Thoracic aorta endothelial cell (primary cell): ENCODE results near the gene TEKT5. TPM values are rescaled to one million over a fixed set of nuclear protein-coding genes. Genes with fewer than 3 reads are reported as not detected.

Experiments used
- small RNA-seq: library from RNA; depleted of rRNA; stranded (forward); fragments of <200 nt; gene quantifications from one replicate; pipeline ENCODE3, GENCODE V24; 2012
- total RNA-seq: library from RNA; depleted of rRNA; stranded (reverse); fragments of >200 nt; gene quantifications from 2 replicates; pipeline ENCODE4 v1.2.3, GENCODE V29; 2012

The TEKT5 gene
- not detected in 2 replicates for total RNA-seq

GRCh38 chr16:10694830-10695229 lies at the start of gene TEKT5:
Gene TEKT5, minus strand, starts transcription at chr16:10694930. Its CDS starts 57 bp downstream, at chr16:10694873.

GRCh38 chr16:10743610-10744369 lies 49.1 kb upstream of the TEKT5 start, which contains the start of gene NUBP1:
Gene NUBP1, plus strand, starts transcription at chr16:10743842. Its CDS starts 22 bp downstream, at chr16:10743864.

GRCh38 chr16:10579965-10580882 lies 114.5 kb downstream of the TEKT5 start, which contains the start of gene EMP2:
Gene EMP2, minus strand, starts transcription at chr16:10580598. Its CDS starts 32,981 bp downstream, at chr16:10547617.

Small RNA genes lying within 50 kb of the gene (small RNA-seq; reads per million reads assigned to genes)
- gene MTND4LP24 (not detected), gene MTND6P33 (not detected)

Other genes with a start within 250 kb of the TEKT5 start
- 14.8 and 37.6 TPM in 2 replicates for gene EMP2, start 114.3 kb downstream of the TEKT5 start, total RNA-seq
- 17.5 and 18.0 TPM in 2 replicates for gene NUBP1, start 48.9 kb upstream of the TEKT5 start, total RNA-seq
- gene TVP23A, start 123.9 kb upstream of the TEKT5 start, total RNA-seq, result not detected in 2 replicates
- under 0.01 and 0.07 TPM in 2 replicates for gene CIITA, start 182.3 kb upstream of the TEKT5 start, total RNA-seq
- gene DEXI, start 247.5 kb upstream of the TEKT5 start, total RNA-seq, result 31.6 and 33.7 TPM in 2 replicates
- 25.8 and 31.5 TPM in 2 replicates for gene CLEC16A, start 249.6 kb upstream of the TEKT5 start, total RNA-seq